Neutrophil (primary cell): ENCODE results near the gene ZNHIT2.

Experiments used
- H3K27ac ChIP-seq: fragments of 200-600 bp; sonication (generic); 2 replicates; pipeline ENCODE4 v1.5.1; 2016; ENCODE audit warnings: mild to moderate bottlenecking, moderate library complexity
- H3K27me3 ChIP-seq: fragments of 200-600 bp; sonication (generic); 2 replicates; pipeline ENCODE4 v1.6.0; 2016; ENCODE audit warnings: mild to moderate bottlenecking
- H3K36me3 ChIP-seq: fragments of 200-600 bp; sonication (generic); 2 replicates; pipeline ENCODE4 v1.5.1; 2017
- H3K4me1 ChIP-seq, 2 experiments: fragments of 200-600 bp in 1 of 2; sonication (generic) in 1 of 2; 1 replicate in 1 of 2; 2 replicates in 1 of 2; pipeline versions ENCODE4 v1.5.1 to v1.6.1; 2013 to 2016; ENCODE audit warnings: low read depth in 1 of 2, low read length in 1 of 2, mild to moderate bottlenecking in 1 of 2, moderate library complexity in 1 of 2; ENCODE audit not compliant: control insufficient read depth in 1 of 2, insufficient read depth in 1 of 2
- H3K4me3 ChIP-seq, 2 experiments: fragments of 200-600 bp in 1 of 2; sonication (generic) in 1 of 2; 1 replicate in 1 of 2; 2 replicates in 1 of 2; pipeline ENCODE4 v1.5.1; 2013 to 2016; ENCODE audit warnings: low read depth in 1 of 2, low read length in 1 of 2, mild to moderate bottlenecking in 1 of 2, moderate library complexity in 1 of 2
- H3K9me3 ChIP-seq: fragments of 200-600 bp; sonication (generic); 2 replicates; pipeline ENCODE4 v1.5.1; 2016
- TF ChIP-seq, protein P1 (sequence below): fragments of 200-600 bp; sonication (generic); IDR thresholded peaks from 2 replicates; pipeline ENCODE4 v1.5.1; 2016; ENCODE audit warnings: antibody characterized with exemption

The ZNHIT2 gene

DNA sequence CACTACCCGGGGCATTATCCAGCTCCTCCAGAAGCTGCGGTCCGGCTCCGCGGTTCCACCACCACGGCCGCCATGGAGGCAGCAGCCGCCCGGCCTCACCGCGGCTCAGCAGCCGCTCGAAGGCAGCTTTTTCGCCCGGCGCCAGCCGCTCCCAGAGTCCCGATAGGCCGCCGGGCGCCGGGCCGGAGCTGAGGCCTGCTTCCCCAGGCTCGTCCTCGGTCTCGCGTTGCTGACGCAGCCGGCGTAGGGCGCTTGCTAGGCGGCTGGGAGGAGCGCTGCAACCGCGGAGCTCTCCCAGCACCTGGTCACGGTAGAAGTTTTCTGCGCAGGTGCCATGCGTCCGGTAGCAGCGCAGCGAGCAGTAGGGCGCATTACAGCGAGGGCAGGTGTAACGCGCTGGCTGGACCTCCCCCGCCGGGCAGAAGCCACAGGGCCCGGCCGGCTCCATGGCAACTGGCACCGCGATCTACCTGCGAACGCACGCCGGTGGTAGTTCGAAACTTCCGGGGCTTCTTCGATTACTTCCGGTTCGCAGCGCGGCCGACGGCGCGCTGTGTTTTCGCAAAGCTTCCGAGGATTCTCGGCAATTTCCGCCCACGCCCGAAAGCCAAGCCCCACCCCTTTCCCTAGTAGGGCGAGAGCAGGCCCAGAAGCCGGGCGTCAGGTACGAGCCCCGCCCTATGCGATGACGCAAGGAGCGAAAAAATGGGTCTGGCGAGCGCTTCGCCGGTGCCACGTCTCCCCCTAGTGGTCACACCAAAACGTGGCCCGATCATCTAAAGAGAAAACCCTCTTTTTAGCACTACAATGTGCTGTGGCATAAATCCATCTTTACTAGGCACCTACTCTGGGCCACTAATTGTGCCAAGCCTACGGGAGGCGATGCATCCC is at the start of gene ZNHIT2:
Gene ZNHIT2 (minus strand): TSS at position 496 of the 891 bp plus-strand sequence. CDS start 48 bp downstream, at position 448.
- TF ChIP-seq, protein P1, sequence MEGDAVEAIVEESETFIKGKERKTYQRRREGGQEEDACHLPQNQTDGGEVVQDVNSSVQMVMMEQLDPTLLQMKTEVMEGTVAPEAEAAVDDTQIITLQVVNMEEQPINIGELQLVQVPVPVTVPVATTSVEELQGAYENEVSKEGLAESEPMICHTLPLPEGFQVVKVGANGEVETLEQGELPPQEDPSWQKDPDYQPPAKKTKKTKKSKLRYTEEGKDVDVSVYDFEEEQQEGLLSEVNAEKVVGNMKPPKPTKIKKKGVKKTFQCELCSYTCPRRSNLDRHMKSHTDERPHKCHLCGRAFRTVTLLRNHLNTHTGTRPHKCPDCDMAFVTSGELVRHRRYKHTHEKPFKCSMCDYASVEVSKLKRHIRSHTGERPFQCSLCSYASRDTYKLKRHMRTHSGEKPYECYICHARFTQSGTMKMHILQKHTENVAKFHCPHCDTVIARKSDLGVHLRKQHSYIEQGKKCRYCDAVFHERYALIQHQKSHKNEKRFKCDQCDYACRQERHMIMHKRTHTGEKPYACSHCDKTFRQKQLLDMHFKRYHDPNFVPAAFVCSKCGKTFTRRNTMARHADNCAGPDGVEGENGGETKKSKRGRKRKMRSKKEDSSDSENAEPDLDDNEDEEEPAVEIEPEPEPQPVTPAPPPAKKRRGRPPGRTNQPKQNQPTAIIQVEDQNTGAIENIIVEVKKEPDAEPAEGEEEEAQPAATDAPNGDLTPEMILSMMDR: peak; percentile 95
- Histone ChIP-seq H3K4me1 (peaks cover 48% of the 10 kb centered on the region in 2 experiments), H3K4me3 (peak within 1 kb of the TSS; percentile 74 to 89), H3K27me3 (peaks cover 22% of the 10 kb centered on the region), H3K9me3 (no peaks in the 10 kb centered on the region), H3K27ac (peak within 1 kb of the TSS; percentile 90), H3K36me3 (peaks cover 36% of the 10 kb centered on the region)

DNA sequence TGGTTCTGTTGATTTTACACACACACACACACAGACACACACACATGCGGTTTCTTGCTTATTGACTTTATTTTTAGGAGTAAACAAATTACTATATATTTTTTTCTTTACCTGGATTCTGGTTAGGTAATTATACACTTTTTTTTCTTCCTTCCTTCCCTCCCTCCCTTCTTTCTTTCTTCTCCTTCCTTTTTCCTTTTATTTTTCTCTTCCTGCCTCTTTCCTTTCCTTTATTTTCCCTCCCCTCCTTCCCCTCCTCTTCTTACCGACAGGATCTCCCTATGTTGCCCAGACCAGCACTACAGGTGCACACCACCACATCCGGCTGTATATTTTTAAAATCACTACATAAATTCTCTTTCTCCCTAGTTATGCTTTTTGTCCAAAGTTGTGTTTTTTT is 49.4 kb upstream of the ZNHIT2 start:
- H3K4me3 ChIP-seq: no peak overlapping the region
- H3K9me3 ChIP-seq: no peaks in the 10 kb centered on the region
- H3K27me3 ChIP-seq: no peaks in the 10 kb centered on the region
- no peak overlapping the region for H3K27ac ChIP-seq
- no peaks in the 10 kb centered on the region for H3K36me3 ChIP-seq
- TF ChIP-seq, protein P1: no peak
- H3K4me1 ChIP-seq: peaks cover 5 to 7% of the 10 kb centered on the region in 2 experiments

DNA sequence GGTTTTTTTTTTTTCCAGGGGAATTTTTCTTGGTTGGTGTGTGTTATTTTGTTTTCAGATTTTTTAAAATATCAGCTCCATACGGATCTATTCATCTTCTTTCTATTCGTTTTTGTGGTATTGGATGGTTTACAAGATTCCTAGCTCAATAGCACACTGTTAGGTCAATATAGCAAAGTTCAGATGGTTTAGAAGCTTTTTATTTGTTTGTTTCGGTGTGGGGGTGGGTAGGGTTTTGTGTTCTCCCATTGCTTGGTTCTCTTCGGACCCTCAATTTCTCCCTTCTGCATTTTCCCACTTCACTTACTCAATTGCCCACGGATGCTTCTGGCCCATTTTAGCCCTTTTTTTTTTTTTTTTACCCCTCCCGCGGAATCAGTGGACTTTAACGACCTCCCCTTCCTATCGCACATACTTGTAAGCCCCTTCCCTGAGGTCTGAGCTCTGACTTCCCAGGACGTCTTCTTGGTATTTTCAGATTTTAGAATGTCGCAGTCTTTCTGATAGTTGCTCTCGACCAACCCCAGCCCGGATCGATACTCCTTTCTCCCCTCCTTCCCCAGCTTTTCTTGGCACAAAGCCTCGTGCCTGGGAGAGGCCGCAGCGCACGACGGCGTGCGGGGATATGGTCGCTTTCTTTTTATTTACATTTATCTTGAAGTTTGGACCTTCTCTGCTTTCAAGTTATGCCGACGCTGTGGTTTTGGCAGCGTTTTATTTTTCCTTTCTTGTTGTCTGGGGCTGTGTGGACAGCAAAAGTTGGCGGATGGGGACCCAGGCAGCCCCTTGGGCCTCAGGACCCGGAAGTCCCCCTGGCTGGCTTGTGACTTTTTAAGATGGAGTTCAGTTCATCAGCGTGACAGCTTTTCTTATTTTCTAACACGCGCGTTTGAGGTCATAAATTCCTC is 48.2 kb upstream of the ZNHIT2 start:
- Histone ChIP-seq H3K27ac (no peak overlapping the region), H3K27me3 (no peaks in the 10 kb centered on the region), H3K4me1 (peaks cover 5 to 7% of the 10 kb centered on the region in 2 experiments), H3K9me3 (no peaks in the 10 kb centered on the region), H3K4me3 (no peak overlapping the region), H3K36me3 (no peaks in the 10 kb centered on the region)
- TF ChIP-seq, protein P1: no peak

DNA sequence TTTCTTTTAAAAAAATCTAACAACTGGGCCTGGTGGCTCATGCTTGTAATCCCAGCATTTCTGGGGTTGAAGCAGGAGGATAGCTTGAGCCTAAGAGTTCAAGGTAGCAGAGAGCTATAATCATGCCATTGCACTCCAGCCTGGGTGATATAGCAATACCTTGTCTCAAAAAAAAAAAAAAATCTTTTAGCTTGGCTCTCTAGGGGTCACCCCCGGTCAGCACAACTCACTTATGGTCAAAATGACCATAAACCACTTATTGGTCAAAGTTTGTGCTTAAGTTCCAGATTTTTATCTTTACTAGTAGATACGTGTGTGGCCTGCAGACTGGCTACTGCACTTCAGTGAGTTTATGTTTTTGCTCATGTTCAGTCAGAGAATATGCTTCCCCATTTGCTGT is 46.2 kb upstream of the ZNHIT2 start:
- H3K27ac ChIP-seq: no peak overlapping the region
- no peaks in the 10 kb centered on the region for H3K9me3 ChIP-seq
- no peaks in the 10 kb centered on the region for H3K27me3 ChIP-seq
- no peaks in the 10 kb centered on the region for H3K36me3 ChIP-seq
- no peak overlapping the region for H3K4me3 ChIP-seq
- TF ChIP-seq, protein P1: no peak
- H3K4me1 ChIP-seq: no peaks in the 10 kb centered on the region

DNA sequence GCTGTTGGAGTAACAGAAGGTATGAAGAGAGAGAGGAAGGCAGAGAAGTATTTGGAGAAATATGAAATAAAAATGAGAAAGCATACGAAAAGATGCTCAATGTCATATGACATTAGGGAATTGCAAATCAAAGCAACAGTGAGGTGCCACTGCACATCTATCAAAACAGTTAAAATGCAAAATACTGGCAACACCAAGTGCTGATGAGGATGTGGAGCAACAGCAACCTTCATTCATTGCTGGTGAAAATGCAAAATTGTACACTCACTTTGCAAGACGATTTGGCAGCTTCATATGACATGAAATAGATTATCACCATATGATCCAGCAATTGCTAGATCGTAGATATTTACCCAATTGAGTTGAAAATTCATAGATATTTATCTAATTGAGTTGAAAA is 43.1 kb upstream of the ZNHIT2 start:
- H3K4me3 ChIP-seq: no peak overlapping the region
- H3K36me3 ChIP-seq: no peaks in the 10 kb centered on the region
- no peaks in the 10 kb centered on the region for H3K9me3 ChIP-seq
- peaks cover 6 to 12% of the 10 kb centered on the region in 2 experiments for H3K4me1 ChIP-seq
- TF ChIP-seq, protein P1: no peak
- no peak overlapping the region for H3K27ac ChIP-seq
- H3K27me3 ChIP-seq: no peaks in the 10 kb centered on the region
